HG02970 (cell line): ENCODE data around the gene LIPH.
A peak's percentile ranks its signal among the peaks of the same experiment; 100 is the strongest.
"Not testable (repeated sequence)": the region's sequence is repeated elsewhere in the genome, so short reads cannot be mapped to it uniquely, and the experiment has no call there.

Experiments
- ATAC-seq: cut with Tn5 transposase; IDR thresholded peaks from one replicate; pipeline ENCODE4 v1.9.1; 2021; ENCODE audit warnings: mild to moderate bottlenecking, moderate library complexity, moderate number of reproducible peaks; ENCODE audit not compliant: unreplicated experiment, low FRiP score

LIPH gene

DNA sequence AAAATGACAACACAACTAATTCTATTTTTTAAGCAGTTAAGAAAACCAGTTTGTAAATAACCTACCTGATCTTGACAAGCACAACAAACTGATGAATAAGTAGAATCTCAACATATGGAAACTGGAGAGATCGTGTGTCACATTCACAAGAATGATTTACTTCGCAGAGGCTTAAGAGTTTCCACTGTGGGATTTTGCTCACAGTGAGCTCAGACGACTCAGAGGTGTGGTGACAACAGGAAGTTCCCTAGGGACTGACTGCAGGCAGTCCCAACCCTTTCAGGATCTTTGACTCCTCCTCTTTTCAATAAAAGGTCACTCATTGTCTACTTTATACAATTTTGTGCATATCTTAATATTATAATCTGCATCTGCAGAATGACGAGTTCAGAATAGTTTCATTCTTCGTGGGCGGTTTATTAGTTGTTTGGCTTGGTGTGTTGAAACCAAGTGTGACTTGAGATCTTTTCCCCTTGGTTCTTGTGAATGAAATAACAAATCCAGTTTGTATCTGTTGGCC lies at the start of gene LIPH:
TSS of gene LIPH (minus strand) at position 231 of the 520 bp plus-strand sequence. CDS start at position 114, 117 bp downstream.
- ATAC-seq, result peak; percentile 84

DNA sequence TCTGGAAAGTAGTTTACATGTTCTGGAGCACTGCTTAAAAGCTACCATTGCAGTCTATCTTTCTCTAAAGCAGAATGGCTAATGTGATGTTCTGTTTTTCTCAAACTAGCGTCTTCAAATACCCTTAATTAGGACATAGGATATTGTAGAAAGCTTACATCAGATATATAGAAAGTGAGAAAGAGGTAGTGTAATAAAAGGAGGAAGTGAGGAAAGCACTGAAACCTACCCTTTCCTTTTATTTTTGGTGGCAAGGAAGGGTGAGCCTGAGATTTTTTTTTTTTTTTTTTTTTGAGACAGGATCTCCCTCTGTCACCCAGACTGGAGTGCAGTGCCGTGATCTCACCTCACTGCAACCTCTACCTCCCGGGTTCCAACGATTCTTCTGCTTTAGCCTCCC lies 43.1 kb upstream of the LIPH start:
- no peak for ATAC-seq

DNA sequence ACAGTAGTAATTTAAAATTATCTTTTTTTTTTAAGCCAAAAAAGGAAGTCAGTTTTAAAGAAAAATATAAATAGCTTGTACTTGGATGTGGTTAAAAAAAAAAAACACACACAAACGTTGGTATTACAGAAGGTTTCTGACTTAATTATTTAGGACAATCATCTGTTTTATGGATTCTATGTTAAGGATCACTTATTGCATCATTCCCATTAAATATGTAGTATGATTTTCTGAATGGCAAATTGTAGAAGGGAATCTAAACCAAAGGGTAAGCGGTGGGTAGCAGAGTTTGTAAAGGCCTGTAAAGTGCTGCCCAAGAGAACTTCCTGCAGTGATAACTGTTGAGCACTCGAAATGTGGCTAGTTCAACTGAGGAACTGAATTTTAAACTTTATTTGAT lies 41.7 kb upstream of the LIPH start:
- ATAC-seq, result no peak

DNA sequence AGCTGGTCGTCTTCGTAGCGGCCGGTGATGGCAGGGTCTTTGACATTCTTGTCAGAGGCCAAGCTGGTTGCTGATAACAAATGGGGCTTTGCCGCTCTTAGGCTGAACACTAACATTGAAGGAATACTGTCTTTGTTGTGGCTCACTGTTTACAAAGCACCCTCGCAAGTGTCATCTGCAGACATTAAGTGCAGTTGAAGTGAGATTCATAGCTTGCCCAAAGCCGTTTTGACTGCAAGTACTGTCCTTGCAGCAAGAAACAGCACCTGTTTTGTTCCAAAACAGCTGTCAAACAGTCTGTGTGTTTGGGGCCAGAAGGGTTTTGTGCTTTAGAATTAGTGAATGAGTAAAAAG lies 34.3 kb upstream of the LIPH start:
- ATAC-seq, result no peak

DNA sequence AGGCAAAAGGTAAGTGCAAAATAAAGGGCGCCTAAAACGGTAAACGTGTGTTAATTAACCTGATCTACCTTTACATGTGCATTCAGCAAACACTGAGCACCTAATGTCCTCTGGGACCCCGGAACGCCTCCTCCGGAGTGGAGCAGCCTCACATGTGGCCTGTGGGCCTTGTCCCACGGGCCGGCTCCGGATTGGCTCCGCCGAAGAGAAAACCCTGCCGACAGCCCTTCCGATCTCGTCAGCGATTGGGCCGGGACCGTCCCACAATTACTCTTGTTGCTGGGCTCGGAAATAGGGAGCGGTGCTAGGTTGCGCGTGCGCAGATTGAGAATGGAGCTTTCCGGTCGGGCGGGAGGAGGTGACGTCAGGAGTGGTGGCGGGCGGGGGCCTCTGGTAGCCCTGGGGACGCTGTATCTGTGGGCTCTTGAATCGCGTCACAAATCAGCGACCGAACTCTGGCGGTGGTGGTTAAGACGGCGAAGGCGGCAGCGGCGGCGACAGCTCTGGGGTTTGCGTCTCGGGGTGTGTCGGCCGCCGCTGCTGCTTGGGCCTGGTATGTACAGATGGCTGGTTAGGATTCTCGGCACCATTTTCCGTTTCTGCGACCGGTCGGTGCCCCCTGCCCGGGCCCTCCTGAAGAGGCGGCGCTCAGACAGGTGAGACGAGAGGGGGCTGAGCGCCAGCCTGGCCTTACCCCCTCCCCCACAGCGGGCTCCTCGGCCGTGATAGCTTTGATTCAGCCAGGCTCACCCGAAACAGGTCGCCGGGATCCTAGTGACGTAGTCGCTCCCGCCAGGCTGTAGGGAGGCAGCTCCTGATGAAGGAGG lies 33.7 kb upstream of the LIPH start, which contains the start of gene SENP2:
TSS of gene SENP2 (plus strand) at position 437 of the 827 bp plus-strand sequence. CDS start at position 556, 119 bp downstream.
- ATAC-seq, result peak; percentile 95

DNA sequence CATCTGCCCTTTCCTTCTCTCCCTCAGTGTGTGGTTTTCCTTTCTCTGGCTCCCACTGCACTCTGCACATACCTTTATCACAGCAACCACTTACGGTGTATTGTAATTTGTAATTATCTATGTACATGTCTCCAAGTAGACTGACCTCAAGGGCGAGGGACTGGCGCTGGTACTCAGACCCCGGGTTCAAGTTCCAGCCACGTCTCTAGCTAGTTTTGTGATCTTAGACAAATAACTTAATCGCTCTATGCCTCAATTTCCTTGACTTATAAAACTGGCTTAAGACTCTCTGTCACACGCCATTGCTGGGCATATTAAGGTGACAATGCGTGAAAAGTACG lies 33.1 kb upstream of the LIPH start:
- ATAC-seq, result no peak

DNA sequence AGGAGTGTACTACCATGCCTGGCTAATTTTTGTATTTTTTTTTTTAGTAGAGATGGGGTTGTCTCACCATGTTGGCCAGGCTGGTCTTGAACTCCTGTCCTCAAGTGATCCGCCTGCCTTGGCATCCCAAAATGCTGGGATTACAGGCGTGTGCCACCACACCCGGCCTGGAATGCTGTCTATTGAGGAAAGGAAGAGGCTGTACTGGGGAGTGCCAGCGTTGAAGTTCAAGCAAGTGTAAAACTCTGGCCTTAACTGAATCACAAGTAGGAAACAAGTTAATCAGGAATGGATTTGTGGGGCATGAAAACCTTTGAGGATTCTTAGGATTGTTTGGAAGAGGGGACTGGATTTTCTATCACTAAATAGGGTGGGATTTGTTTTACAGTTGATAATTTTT lies 32.3 kb upstream of the LIPH start:
- ATAC-seq, result no peak

DNA sequence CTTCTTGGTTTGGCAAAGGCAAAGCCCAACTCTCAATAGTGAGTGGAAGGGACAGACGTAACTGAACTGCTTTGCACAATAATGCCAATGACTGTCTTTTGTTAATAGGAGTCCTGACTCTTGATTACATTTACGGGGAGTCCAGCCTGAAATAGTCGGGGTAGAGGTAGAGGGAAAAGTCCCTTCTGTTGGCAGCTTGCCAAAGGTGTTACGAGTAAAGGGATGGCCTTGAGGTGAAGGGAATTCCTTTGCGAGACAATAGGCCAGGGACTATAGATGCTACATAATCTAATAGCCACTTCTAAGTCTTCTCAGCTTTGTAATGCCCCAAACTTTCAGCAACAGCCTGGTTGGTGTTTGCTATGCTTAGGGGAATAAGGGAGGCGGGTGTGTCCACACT lies 31.5 kb upstream of the LIPH start:
- no peak for ATAC-seq

DNA sequence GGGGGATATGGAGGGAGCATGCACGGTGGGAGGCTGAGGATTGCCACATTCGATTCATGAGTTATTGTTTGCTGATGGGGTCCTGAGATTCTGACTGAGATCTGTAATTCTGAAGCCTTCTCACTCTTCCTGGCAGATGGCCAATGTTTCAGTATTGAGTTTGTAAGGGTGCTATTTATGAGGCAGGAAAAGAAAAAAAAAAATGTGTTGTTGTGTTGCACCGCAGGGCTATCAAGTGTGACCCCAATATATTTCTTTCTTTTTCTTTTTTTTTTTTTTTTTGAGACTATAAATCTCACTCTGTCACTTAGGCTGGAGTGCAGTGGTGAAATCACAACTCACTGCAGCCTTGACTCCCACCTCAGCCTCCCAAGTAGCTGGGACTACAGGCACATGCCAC lies 30.5 kb upstream of the LIPH start:
- no peak for ATAC-seq

DNA sequence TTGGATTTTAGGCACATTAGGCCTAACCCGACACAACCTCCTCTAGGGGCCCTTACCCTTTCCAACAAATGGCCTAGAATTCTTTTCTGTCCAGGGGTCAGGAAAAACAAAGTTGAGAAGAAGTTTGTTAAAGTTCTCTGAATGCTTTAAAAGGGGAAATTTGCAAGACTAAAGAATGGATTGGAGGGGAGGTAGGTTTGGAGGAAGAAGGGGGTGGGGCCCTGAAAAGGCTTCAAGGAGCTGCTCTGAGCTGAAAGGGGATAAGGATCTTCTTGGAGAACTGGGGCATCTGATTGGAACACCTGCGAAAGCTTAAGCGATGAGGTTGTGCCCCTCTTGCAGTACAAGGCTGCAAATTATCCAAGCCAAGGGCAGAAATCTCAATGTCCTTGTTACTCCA lies 29.8 kb upstream of the LIPH start:
- ATAC-seq, result no peak

DNA sequence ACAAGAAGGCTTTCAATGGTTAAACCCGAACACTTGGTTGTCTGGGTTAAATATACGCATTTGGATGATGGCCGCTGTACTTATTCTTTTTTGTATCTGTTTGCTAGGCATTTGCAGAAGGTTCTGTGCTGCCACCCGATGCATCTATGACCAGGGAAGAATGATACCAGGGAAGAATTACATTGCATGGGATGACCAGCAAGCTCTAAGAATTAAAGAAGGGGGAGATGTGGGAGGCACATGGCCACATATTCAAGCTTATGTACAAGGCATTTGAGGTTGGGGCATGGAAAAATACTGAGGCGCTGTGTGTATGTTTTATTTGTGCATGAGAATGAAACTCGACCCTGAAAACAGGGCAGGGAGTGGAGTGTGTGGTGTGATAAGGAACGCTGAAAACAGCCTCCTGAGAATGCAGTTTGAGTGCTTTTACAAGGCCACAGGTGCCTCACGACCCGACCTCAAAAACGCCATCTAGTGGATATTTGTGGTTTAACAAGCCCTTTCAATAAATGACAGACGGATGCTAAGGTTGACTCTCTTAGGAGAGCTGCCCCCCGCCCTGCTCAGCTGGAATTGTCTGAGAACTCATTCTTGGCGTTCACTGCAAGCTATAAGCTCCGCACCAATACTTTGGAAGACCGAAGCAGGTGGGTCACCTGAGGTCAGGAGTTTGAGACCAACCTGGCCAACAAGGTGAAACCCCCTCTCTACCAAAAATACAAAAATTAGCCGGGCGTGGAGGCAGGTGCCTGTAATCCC lies 22.9 kb upstream of the LIPH start:
- not testable (repeated sequence) for ATAC-seq

DNA sequence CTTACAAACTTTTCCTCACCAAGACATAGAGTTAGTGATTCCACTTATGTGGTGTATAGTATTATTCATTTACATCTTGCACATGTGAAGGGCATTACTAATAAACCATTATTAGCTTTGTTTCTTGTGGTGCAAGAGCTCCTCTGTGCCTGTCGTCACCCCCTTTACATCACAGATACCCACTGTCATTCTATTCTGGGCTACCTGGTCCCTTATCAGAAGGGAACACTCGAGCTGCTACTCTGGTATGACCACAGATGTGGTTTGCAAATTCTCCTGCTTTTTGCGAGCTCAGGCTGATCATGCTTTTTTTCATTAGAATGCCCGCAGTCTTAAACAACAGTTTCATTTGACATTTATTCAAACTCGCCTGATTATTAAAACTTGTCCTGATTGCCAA lies 19.8 kb upstream of the LIPH start:
- ATAC-seq, result no peak

DNA sequence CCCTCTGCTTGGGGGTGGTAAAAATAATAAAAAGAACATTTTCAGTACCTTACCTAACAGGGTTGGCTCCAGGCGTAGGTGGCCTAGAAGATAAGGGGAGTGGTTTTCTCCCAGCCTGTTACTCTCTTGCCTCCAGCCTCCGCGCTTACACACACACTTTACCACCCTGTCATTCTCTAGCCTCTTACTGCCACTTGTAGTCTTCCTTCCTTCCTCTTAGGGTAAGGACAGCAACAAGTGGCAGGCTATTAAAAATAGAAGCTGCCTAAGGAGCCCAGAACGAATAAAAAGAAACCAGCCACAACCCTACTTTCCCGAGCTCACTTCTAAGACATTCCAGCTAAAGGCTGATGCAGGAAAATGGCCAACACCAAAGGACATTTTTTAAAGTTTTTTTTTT lies 9.6 kb upstream of the LIPH start:
- no peak for ATAC-seq

DNA sequence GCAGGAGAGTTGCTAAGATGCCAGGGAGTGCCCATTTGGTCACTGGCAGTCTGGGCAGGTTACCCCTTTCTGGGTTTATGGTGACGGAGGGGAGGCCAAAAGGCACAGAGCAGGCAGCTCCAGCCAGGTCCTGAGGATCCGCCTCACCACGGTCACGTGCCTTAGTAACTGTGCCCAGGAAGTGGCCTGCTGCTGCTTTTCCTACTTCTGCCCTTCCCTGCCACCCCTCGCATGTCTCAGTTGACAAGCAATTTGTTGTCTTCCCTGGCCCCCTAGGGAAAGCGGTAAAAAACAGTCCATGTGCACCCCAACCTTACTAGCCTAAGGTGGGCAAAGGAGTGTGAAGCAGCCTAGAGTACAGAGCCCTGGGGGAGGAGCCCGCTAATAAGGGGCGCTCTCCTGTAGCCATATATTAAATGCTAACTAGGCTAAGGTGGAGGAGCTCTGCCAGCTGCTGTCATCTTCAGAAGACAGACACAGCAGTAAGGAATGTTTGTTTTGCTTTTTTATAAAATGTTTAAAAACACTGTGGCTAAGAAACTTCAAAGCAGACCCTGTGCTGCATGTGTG lies 9.1 kb upstream of the LIPH start:
- no peak for ATAC-seq

DNA sequence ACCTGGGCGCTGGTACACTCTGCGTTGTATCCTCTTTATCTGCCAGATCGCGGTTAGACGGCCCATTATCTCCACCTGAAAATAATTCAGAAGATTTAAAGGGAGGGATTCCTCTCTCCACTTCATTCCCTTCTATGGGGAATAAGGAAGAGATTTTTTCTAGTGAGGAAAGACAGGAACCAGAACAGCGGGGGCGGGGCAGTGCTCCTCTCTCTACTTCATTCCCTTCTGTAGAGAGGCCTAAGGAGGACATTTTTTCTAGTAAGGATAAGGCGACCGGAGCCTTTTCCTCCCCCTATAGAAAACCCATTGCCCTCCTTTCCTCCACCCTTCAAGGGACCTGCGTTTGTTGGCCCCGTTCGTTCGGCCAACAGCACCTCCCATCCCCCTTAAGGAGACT lies 8.3 kb upstream of the LIPH start:
- ATAC-seq, result no peak

DNA sequence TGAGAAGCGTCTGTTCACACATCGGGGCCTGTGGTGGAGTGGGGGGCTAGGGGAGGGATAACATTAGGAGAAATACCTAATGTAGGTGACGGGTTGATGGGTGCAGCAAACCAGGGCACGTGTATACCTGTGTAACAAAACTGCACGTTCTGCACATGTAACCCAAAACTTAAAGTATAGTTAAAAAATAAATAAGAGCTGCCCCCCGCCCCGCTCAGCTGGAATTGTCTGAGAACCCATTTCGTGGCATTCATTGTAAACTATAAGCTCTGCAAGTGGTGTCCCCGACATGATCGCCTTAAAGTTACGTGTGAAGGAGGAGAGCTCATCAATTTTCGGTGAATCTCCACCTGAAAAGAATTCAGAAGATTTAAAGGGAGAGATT lies 7.3 kb upstream of the LIPH start:
- no peak for ATAC-seq

DNA sequence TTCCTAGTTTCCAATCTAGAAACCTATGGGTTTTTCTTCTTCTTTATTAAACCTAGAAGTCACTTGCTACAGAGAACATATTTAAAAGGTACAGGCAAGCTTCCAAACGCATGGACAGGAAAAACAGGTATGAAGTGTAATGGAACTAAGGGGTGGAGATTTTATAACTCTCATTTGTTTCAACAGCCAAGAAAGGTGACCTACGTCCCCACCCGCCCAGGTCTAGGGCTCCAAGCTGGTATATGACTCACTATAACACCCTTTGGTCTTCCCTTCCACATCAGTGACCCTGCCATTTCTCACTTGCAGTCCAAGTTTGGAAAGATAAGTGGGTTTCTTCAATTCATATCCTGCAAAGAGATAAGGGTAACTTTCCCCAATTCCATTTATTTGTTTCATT lies 6.0 kb upstream of the LIPH start:
- no peak for ATAC-seq

DNA sequence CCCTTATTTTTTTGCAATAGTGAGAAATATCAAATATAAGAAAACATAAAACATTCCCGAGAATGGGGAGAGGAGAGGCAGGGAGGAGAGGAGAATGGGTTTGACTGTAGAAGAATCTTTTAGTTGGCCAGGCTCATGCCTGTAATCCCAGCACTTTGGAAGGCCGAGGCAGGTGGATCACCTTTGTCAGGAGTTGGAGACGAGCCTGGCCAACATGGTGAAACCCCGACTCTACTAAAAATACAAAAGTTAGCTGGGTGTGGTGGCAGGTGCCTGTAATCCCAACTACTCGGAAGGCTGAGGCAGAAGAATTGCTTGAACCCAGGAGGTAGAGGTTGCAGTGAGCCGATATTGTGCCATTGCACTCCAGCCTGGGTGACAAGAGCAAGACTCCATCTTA lies 4.3 kb upstream of the LIPH start:
- ATAC-seq, result not testable (repeated sequence)

DNA sequence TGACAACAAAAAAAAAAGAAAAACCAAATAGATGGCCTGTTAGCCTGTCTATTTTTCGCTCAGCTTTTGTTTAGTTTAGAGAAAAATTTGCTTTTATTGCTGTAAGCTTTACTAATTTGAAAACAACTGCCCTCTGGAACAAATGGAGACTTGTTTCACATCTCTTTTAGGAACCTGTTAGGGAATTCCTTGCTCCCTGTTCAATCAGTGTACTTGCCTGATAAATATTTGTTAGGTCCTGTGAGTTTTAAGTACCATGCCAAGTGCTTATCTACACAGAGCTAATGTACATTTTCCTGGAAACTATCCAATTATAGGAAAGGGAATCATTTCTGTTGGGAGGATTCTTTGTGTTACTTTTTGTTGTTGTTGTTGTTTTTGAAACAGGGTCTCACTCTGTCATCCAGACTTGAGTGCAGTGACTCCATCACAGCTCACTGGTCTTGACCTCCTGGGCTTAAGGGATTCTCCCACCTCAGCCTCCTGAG lies 3.5 kb upstream of the LIPH start:
- no peak for ATAC-seq

DNA sequence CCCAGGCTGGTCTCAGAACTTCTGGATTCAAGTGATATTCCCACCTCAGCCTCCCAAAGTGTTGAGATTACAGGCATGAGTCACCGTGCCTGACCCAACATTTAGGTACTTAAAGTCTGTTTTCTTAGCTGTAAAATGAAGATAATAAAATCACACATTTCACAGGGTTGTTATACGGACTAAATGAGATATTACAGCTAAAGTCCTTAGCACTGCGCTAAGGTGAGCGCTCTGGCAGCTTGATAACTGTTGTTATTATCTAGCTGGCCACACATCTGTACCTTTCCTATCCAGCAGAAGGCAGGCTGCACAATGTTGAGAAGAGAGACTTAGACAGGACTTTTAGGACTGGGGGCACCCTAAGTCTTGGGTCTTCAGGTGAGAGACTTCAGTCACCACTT lies 2.7 kb upstream of the LIPH start:
- ATAC-seq, result no peak

DNA sequence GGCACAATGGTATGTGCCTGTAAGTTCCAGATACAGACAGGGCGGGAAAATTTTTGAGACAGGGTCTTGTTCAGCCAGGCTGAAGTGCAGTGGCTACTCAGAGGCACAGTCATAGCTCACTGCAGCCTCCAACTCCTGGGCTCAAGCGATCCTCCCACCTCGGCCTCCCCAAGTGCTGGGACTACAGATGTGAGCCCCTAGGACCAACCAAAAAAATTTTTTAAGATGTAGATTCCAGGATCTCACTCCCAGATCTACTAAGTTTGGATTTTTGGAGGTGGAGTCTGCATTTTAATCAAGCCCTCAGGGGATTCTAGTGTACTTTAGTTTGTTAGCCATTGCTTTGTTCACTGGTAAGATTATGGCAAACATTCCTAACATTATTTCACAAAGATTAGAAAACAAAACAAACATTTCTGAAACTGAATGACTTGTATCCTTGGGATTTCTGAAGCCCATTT lies 2.7 kb downstream of the LIPH start:
- no peak for ATAC-seq
